K562 (cell line): ENCODE measurements around the gene PLEKHF1. TPM values are rescaled to one million over a fixed set of nuclear protein-coding genes. Genes with fewer than 3 reads are reported as not detected.

Experiments
- ELK3 ChIP-seq: fragments of 450-650 bp; formaldehyde crosslinking; IDR thresholded peaks from 2 replicates; pipeline ENCODE4 v1.4.0; 2020; ENCODE audit warnings: mild to moderate bottlenecking
- FOXK1 ChIP-seq: sonication (generic); formaldehyde crosslinking; IDR thresholded peaks from 2 replicates; pipeline ENCODE4 v1.8.0; 2022; ENCODE audit warnings: missing genetic modification reagents, mild to moderate bottlenecking, borderline replicate concordance
- KAT7 ChIP-seq: sonication (generic); formaldehyde crosslinking; IDR thresholded peaks from 2 replicates; pipeline ENCODE4 v1.8.0; 2022; ENCODE audit warnings: missing genetic modification reagents, mild to moderate bottlenecking, borderline replicate concordance
- MYNN ChIP-seq, 2 experiments: sonication (generic); formaldehyde crosslinking in 1 of 2; IDR thresholded peaks; 2 replicates each; pipeline versions ENCODE4 v1.5.0 to v1.6.1; 2016 to 2020; ENCODE audit warnings: antibody characterized with exemption in 1 of 2, missing genetic modification reagents in 1 of 2
- NBN ChIP-seq: fragments of 450-650 bp; IDR thresholded peaks from 2 replicates; pipeline ENCODE4 v1.6.1; 2016; ENCODE audit warnings: low read depth, mild to moderate bottlenecking
- NCOR1 ChIP-seq: fragments of 450-650 bp; IDR thresholded peaks from 2 replicates; pipeline ENCODE4 v1.6.1; 2016; ENCODE audit warnings: mild to moderate bottlenecking, moderate library complexity
- POLR3G ChIP-seq: IDR thresholded peaks from 2 replicates; pipeline ENCODE4 v1.6.1; 2011; ENCODE audit not compliant: insufficient read length, insufficient replicate concordance; ENCODE audit errors: extremely low read depth
- RBM22 ChIP-seq: fragments of 200-400 bp; formaldehyde crosslinking; IDR thresholded peaks from 2 replicates; pipeline ENCODE4 v1.6.1; 2018; ENCODE audit warnings: low read length, low read depth; ENCODE audit not compliant: poor library complexity, severe bottlenecking
- RERE ChIP-seq: sonication (generic); formaldehyde crosslinking; IDR thresholded peaks from 2 replicates; pipeline ENCODE4 v1.8.0; 2023; ENCODE audit warnings: missing genetic modification reagents, mild to moderate bottlenecking, borderline replicate concordance
- RNF219 ChIP-seq: fragments of 250-450 bp; sonication (Bioruptor Pico); IDR thresholded peaks from 2 replicates; pipeline ENCODE4 v1.5.0; 2022; ENCODE audit warnings: mild to moderate bottlenecking
- SUPT5H ChIP-seq: fragments of 450-650 bp; IDR thresholded peaks from 2 replicates; pipeline ENCODE4 v1.6.1; 2016
- ZHX1 ChIP-seq: fragments of 150-350 bp; conservative IDR thresholded peaks from 2 replicates; pipeline ENCODE4 v1.6.1; 2014; ENCODE audit warnings: low read length
- ZNF174 ChIP-seq: fragments of 250-450 bp; sonication (Bioruptor Pico); IDR thresholded peaks from 2 replicates; pipeline ENCODE4 v1.4.0; 2020; ENCODE audit warnings: mild to moderate bottlenecking
- ZNF217 ChIP-seq: sonication (generic); formaldehyde crosslinking; IDR thresholded peaks from 2 replicates; pipeline ENCODE4 v1.8.0; 2022; ENCODE audit warnings: mild to moderate bottlenecking, missing genetic modification reagents
- ZNF347 ChIP-seq: fragments of 450-650 bp; formaldehyde crosslinking; IDR thresholded peaks from 2 replicates; pipeline ENCODE4 v1.4.0; 2020; ENCODE audit warnings: low read depth, mild to moderate bottlenecking, moderate library complexity
- ZNF707 ChIP-seq: fragments of 250-450 bp; sonication (Bioruptor Pico); conservative IDR thresholded peaks from 2 replicates; pipeline ENCODE4 v1.8.0; 2022; ENCODE audit warnings: inconsistent platforms, mild to moderate bottlenecking, moderate library complexity
- ZNF76 ChIP-seq: fragments of 250-450 bp; sonication (Bioruptor Pico); IDR thresholded peaks from 2 replicates; pipeline ENCODE4 v1.4.0; 2020; ENCODE audit warnings: mild to moderate bottlenecking, moderate library complexity, borderline replicate concordance
- polyA plus RNA-seq, 8 experiments: library from polyadenylated mRNA; depleted of rRNA in 4 of 8; stranded (reverse) in 5 of 8; unstranded in 3 of 8; fragments of >200 nt; fragmentation: Nextera tagmentation in 2 of 8; fragmentation: Illumina TruSeq in 1 of 8; extraction: Ambion mirVana in 2 of 8; extraction: Trizol in 1 of 8; gene quantifications; 2 replicates each; pipeline versions ENCODE4 v1.2.1 to v1.2.3, GENCODE V29; 2011 to 2014; ENCODE audit warnings: inconsistent platforms in 1 of 8, missing spikeins in 1 of 8
- total RNA-seq, 7 experiments: library from RNA; depleted of rRNA in 6 of 7; stranded (reverse); fragments of >200 nt in 6 of 7; fragmentation: Illumina TruSeq in 2 of 7; extraction: Trizol in 2 of 7; gene quantifications; 2 replicates each; pipeline versions ENCODE4 v1.2.1 to v1.2.3, GENCODE V29; 2011 to 2021; ENCODE audit warnings: low replicate concordance in 1 of 7

PLEKHF1 gene
- total and polyA plus RNA-seq, 9 of the 15 experiments (the other 6 are each of a cell fraction or from before 2014, with no cell fraction given): 0.07 to 13.4 (median 3.9) TPM; not detected in 1

GRCh38 chr19:29665215-29665825 is at the start of gene PLEKHF1 (continued):
- TF ChIP-seq ELK3 (CRISPR knock-in tag): no peak
- TF ChIP-seq NBN: no peak
- no peak for TF ChIP-seq ZNF707 (CRISPR knock-in tag)
- no peak for TF ChIP-seq NCOR1
- no peak for TF ChIP-seq ZNF174 (CRISPR knock-in tag)
- TF ChIP-seq MYNN (IDR thresholded peaks at IDR 0.05): no peak
- no peak for TF ChIP-seq MYNN (CRISPR knock-in tag; IDR thresholded peaks at IDR 0.05)
- TF ChIP-seq POLR3G: no peak
- no peak for TF ChIP-seq RBM22
- no peak for TF ChIP-seq ZNF217
- no peak for TF ChIP-seq FOXK1
- no peak for TF ChIP-seq RERE (CRISPR knock-in tag)
- TF ChIP-seq ZNF76 (CRISPR knock-in tag): no peak
- TF ChIP-seq KAT7 (CRISPR knock-in tag): no peak
- no peak for TF ChIP-seq ZNF347 (CRISPR knock-in tag)
- no peak for TF ChIP-seq RNF219
- no peak for TF ChIP-seq ZHX1
- TF ChIP-seq SUPT5H: 0 out of 2 replicates have a peak, but pooled peaks have one; percentile 15
